Activated CD4-positive, alpha-beta T cell treated with anti-CD3 and anti-CD28 coated beads, Interleukin-2, amount 10 ng/mL, durations not matched to agents 7 days and 5 days (primary cell): ENCODE measurements around the gene ANXA9. TPM values are rescaled to one million over a fixed set of nuclear protein-coding genes. Genes with fewer than 3 reads are reported as not detected.

Experiments
- CTCF ChIA-PET: fragments of 350-600 bp; sonication (Branson Sonifier 250); formaldehyde crosslinking; loops from one replicate; lab custom pipeline; 2021; ENCODE audit warnings: antibody characterized with exemption; lab: Charles Lee
- POLR2A ChIA-PET: fragments of 350-600 bp; sonication (Branson Sonifier 250); formaldehyde crosslinking; loops from one replicate; lab custom pipeline; 2021; ENCODE audit warnings: antibody characterized with exemption; lab: Charles Lee
- DNase-seq: peaks from one replicate; pipeline ENCODE4 v3.0.0-alpha.2; 2020
- H3K27ac Mint-ChIP-seq: one replicate; pipeline ENCODE4 v1.8.0; 2021; ENCODE audit warnings: mild to moderate bottlenecking, moderate library complexity, mixed read lengths
- H3K27me3 Mint-ChIP-seq: one replicate; pipeline ENCODE4 v1.8.0; 2021; ENCODE audit warnings: mixed read lengths
- H3K36me3 Mint-ChIP-seq: one replicate; pipeline ENCODE4 v1.8.0; 2021; ENCODE audit warnings: low read depth, mixed read lengths
- H3K4me1 Mint-ChIP-seq: one replicate; pipeline ENCODE4 v1.8.0; 2021; ENCODE audit warnings: mixed read lengths
- H3K4me3 Mint-ChIP-seq: one replicate; pipeline ENCODE4 v1.8.0; 2021; ENCODE audit warnings: mild to moderate bottlenecking, moderate library complexity, mixed read lengths
- H3K9me3 Mint-ChIP-seq: one replicate; pipeline ENCODE4 v1.8.0; 2021; ENCODE audit warnings: mixed read lengths
- total RNA-seq, 2 experiments: library from RNA; stranded (reverse); gene quantifications; one replicate each; pipeline ENCODE4 v1.2.3, GENCODE V29; 2021

The ANXA9 gene
- total RNA-seq, 2 experiments from 2014 or later: 0.10 TPM; not detected in 1

DNA sequence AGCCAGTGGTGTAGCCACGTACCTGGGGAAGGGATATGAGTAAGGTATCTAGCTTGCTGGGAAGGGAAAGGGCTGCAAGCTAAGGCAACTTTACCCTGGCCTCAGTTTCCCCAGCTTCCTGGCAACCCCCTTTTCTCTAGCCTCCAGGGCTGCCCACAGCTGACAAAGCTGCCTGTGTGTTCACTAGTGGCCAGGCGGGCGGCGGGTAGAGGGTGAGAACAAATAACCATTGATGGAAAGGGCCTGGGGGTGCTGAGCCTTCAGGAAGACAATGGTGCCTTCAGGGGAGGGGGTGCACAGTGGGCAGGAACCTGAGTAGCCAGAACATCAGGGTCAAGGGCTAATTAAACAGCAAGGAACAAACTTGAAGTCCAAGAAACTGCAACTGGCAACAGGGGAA lies 13.6 kb upstream of the ANXA9 start:
- ChIA-PET CTCF (no interaction called here), POLR2A (no interaction called here)
- Mint-ChIP-seq H3K27me3 (no peaks in the 10 kb centered on the region), H3K36me3 (peaks cover 59% of the 10 kb centered on the region), H3K27ac (no peak overlapping the region), H3K4me1 (peaks cover 37% of the 10 kb centered on the region), H3K4me3 (no peak overlapping the region), H3K9me3 (no peaks in the 10 kb centered on the region)
- no peak for DNase-seq

DNA sequence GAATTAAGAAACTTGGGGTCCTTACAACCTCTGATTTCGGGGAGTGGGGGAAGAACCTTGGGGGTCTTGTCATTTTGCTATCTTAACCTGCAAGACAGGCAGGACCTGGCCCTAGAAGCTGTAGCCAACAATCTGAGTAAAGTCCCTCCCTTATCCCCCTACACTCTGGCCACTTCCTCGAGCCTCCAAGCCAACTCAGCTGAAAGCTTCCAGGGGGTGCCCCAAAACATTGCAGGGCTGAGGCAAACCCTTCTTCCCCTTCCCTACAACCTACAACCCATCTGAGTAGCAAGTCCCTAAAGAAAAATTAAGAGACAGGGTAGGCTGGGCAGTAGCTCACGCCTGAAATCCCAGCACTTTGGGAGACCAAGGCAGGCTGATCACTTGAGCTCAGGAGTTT lies 12.5 kb upstream of the ANXA9 start:
- ChIA-PET POLR2A (no interaction called here), CTCF (interaction anchor here (0.6 to 2.4 kb wide), 7 partner anchors 12 to 752 kb away, joined by 3 to 11 read pairs (median 4); partner anchors contain the start of gene ANXA9)
- Mint-ChIP-seq H3K4me1 (peaks cover 39% of the 10 kb centered on the region), H3K36me3 (peaks cover 47% of the 10 kb centered on the region), H3K9me3 (no peaks in the 10 kb centered on the region), H3K27ac (no peak overlapping the region), H3K4me3 (no peak overlapping the region), H3K27me3 (no peaks in the 10 kb centered on the region)
- DNase-seq: no peak

DNA sequence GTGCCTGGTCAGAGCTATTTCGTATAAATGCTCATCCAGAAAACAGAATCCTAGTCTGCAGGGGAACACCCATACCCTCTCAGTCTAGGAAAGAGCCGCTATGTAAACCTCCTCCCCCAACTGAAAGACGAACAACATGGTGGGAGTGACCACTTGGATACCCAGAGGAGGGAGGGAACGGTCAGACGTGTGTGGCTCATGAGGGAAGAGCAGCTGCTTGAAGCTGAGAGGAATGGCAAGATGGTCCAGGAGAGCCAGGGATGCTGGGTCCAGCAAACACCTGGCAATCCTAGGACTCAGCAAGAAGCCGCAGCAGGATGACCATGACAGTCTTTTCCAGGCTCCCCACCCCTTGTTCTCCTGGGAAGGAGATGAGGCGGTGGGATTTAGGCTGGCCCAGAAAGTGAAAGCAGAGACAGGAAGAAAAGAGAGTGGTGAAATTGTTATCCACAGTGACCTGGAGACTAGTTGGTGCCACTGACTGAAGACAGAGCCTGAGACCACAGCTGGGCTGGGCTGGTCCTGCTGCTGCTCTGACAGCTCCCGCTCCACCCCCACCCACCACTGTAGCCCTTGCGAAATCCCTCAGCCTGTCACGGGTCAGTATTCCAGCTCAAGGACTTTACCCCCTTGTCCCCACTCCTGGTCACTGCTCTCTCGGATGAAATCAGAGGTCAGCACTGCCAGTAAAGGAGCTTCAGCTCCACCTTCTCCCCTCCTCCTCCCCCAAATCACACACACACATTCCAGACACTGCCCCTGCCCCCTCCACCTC lies 11.1 kb upstream of the ANXA9 start:
- H3K27ac Mint-ChIP-seq: peak overlapping the region; percentile 50
- no peak for DNase-seq
- ChIA-PET POLR2A (no interaction called here), CTCF (interaction anchor here (2.4 kb wide), 1 partner anchor 10 kb away, joined by 11 read pairs; the partner anchor contains the start of gene ANXA9)
- H3K4me1 Mint-ChIP-seq: peaks cover 44% of the 10 kb centered on the region
- H3K27me3 Mint-ChIP-seq: no peaks in the 10 kb centered on the region
- H3K9me3 Mint-ChIP-seq: no peaks in the 10 kb centered on the region
- no peak overlapping the region for H3K4me3 Mint-ChIP-seq
- H3K36me3 Mint-ChIP-seq: peaks cover 42% of the 10 kb centered on the region

DNA sequence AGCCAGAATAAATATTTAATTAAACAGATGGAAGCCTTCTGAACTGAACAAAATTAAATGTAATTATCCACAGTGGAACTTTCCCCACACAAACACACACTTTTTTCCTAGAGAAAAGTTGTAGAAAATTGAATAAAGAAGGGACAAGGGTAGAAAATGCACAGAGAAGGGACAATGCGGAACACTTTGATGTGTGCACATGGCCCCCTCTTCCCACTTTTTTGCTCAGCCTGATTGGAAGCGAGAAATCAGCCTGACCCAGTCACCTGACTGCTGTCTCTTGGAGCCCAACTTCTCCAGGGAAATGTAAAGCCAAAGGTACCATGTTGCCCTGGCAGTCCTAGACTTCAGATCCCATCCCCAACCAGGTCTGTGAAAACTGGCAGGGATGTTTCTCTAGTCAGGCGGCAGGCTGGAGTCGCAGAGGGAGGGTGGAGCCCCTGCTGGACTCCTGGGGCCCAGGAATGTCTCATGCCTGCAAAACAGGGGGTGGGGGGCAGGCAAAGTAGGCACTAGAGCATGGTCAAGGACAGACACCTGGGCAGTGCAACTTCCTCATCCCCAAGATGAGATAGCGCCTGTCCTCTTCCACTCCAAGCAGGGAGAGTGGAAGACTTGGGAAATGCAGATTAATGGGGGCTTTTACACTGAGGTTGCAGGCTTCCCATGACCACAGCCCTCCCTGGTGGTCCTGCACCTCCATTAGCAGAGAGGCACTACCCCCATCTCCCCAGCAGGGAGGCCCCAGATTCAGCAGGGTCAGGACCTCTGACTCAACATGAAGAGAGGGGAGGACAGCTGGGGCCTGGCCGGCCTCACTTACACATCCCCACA lies 10.3 kb upstream of the ANXA9 start:
- no peak for DNase-seq
- H3K4me1 Mint-ChIP-seq: peaks cover 52% of the 10 kb centered on the region

DNA sequence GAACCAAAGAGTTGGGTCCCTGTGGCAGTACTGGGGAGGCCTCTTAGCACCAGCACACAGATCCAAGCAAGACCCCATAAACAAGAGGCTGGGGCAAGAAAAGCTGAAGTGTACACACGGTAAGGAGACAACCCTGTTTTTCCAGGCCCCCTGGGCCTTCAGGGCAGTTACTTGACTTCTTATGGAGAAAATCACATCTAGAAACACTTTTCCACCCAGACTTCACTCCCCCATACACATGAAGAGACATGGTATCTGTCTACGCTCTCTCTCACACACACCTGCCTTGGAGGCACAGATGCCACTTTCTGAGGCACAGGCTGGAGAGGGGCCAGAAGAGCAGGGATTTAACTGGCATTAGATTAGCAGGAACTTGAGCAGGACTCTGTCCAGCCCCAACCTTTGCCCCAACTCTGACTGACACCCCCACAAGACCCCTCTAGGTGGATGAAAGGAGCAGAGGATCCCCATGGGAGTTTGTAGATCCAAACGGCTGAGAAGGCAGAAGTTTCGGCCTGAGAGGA lies 9.6 kb upstream of the ANXA9 start:
- peaks cover 59% of the 10 kb centered on the region for H3K4me1 Mint-ChIP-seq
- H3K36me3 Mint-ChIP-seq: peaks cover 29% of the 10 kb centered on the region
- CTCF ChIA-PET: interaction anchor here (1.7 kb wide), 1 partner anchor 10 kb away, joined by 3 read pairs; the partner anchor contains the start of gene ANXA9
- H3K27me3 Mint-ChIP-seq: no peaks in the 10 kb centered on the region
- peak overlapping the region; percentile 88 for H3K27ac Mint-ChIP-seq
- peak overlapping the region; percentile 86 for H3K4me3 Mint-ChIP-seq
- POLR2A ChIA-PET: no interaction called here
- no peak for DNase-seq
- no peaks in the 10 kb centered on the region for H3K9me3 Mint-ChIP-seq

More for the DNA sequence above, 10.3 kb upstream of the ANXA9 start:
- Mint-ChIP-seq H3K9me3 (no peaks in the 10 kb centered on the region), H3K36me3 (peaks cover 35% of the 10 kb centered on the region), H3K4me3 (peak overlapping the region; percentile 86), H3K27ac (peak overlapping the region; percentile 88), H3K27me3 (no peaks in the 10 kb centered on the region)
- POLR2A ChIA-PET: no interaction called here
- CTCF ChIA-PET: no interaction called here

DNA sequence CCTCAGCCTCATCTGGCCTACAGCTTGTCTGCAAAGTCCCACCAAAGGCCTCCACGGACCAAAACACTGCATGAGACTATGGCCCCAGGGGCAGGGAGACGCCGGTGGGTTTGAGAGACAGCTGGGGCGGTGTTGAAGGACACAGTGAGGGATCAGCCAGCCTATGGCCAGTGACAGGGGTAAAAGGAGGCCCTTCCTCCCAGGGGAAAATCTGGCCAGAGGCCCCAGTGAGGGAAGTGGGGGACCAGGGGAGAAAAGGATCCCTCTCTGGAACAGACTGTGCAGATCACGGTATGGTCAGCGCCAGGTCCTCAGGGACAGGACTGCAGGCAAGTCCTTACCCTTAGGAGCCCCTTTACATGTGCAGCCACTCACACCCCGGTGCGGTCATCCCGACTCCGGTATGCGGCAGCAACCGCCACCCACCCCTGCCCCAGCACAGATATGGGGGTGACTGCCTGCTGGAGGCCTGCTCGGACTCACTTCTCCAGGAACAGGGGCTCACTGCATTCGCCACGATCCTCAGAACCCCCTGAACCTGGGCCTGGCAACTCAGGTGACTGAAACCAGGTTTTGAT lies 8.7 kb upstream of the ANXA9 start:
- Mint-ChIP-seq H3K4me1 (peaks cover 66% of the 10 kb centered on the region), H3K9me3 (no peaks in the 10 kb centered on the region), H3K4me3 (peak overlapping the region; percentile 86), H3K36me3 (peaks cover 21% of the 10 kb centered on the region), H3K27me3 (no peaks in the 10 kb centered on the region), H3K27ac (peak overlapping the region; percentile 88)
- CTCF ChIA-PET: interaction anchor here (0.9 to 1.7 kb wide), 5 partner anchors 9 to 224 kb away, joined by 3 to 5 read pairs (median 3); partner anchors contain the start of gene ANXA9
- POLR2A ChIA-PET: interaction anchor here (0.9 to 1.2 kb wide), 3 partner anchors 23 to 34 kb away, joined by 3 read pairs; partner anchors contain the start of gene MINDY1
- DNase-seq: no peak

DNA sequence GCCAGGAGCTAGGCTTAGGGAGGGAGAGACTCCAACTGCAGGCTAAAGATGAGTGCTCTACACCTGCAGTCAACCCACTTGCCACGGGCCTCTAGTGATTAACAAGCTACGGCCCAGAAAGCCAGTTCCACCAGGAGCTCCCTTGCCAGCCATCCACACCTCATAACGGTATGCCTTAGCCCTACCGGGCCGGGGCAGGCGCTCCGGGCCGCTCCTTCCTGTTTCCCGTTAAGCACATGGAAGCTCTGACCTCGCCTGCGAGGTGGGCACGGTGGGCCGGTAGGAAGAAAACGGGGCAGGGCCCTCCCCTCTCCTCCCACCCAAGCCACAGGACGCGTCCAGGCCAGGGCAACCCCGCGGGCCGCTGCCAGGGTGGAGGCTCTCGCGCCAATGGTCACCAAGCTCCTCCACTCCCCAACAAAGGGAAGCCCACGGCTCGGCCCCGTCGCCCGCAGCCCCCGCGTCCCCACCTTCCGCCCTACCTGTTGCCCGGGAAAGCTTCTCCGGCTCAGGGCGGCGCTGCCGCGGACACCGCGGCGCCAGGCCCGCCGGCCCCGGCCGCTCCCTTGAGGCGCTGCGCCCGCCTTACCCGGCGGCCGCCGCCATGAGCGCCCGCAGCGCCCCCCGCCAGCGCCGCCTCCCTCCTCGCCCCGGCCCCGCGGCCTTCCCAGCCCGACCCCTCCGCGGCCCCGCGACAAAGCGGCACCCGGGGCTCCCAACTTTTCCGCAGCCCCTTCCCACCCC lies 8.1 kb upstream of the ANXA9 start:
- no peaks in the 10 kb centered on the region for H3K9me3 Mint-ChIP-seq
- POLR2A ChIA-PET: interaction anchor here (0.9 to 1.2 kb wide), 3 partner anchors 22 to 33 kb away, joined by 3 read pairs; partner anchors contain the start of gene MINDY1
- H3K27me3 Mint-ChIP-seq: no peaks in the 10 kb centered on the region
- H3K4me3 Mint-ChIP-seq: peak overlapping the region; percentile 86
- peak overlapping the region; percentile 88 for H3K27ac Mint-ChIP-seq
- peak; percentile 39 for DNase-seq
- peaks cover 70% of the 10 kb centered on the region for H3K4me1 Mint-ChIP-seq
- H3K36me3 Mint-ChIP-seq: peaks cover 18% of the 10 kb centered on the region
- CTCF ChIA-PET: interaction anchor here (0.6 to 1.7 kb wide), 7 partner anchors 8 to 787 kb away, joined by 3 to 5 read pairs (median 3); partner anchors contain the start of gene ANXA9

DNA sequence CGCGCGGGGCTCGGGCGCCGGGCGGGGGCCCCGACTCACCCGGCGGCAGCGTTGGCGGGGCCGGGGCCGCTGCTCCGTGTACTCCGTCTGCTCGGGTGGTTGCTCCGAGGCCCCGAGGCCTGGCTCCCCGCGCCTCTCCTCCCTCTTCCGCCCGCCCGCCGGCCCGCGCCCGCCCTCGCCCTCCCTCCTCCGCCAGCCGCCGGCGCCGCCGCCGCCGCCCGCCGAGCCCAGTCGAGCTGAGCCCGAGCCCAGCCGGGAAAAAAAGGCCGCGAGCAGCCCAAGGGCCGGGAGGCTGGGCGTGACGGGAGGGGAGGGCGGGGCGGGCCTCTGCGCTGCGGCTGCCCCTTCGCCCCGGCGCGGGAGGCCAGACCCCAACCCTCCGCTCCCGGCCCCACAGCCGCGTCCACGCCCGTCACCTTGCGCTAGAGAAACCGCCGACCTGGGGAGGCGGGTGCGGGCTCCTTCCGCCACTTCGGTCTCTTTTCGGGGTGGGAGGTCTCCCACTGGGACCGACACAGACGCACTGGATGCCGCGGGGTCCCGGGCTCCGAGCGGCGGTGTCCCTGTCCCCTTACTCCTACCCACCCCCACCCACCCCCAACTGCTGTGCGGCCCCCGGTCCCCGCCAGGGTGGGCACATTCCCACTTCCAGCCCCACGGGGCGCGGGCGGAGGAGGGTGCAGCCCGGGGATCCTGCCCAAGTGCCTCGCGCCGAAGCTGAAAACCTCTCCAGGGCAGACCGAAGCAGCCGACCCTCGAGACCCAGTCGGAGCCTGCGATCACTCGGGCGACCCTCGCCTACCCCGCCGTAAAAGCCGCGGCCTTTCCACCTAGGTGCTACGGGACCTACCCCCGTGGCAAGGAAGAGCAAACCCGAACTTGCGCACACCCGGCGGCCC lies 7.3 kb upstream of the ANXA9 start, which contains the start of gene CERS2:
TSS of gene CERS2 (minus strand) at position 256 of the 899 bp plus-strand sequence. CDS start 5,745 bp downstream, outside the sequence.
- DNase-seq: peak; percentile 77
- H3K36me3 Mint-ChIP-seq: peaks cover 18% of the 10 kb centered on the region
- H3K9me3 Mint-ChIP-seq: no peaks in the 10 kb centered on the region
- H3K4me1 Mint-ChIP-seq: peaks cover 76% of the 10 kb centered on the region
- H3K4me3 Mint-ChIP-seq: peak within 1 kb of the TSS; percentile 86
- CTCF ChIA-PET: interaction anchor here (1.3 to 2.3 kb wide), 3 partner anchors 10 to 31 kb away, joined by 3 to 6 read pairs (median 4); no protein-coding TSS in a partner anchor
- H3K27me3 Mint-ChIP-seq: no peaks in the 10 kb centered on the region
- POLR2A ChIA-PET: no interaction called here
- peak within 1 kb of the TSS; percentile 88 for H3K27ac Mint-ChIP-seq

DNA sequence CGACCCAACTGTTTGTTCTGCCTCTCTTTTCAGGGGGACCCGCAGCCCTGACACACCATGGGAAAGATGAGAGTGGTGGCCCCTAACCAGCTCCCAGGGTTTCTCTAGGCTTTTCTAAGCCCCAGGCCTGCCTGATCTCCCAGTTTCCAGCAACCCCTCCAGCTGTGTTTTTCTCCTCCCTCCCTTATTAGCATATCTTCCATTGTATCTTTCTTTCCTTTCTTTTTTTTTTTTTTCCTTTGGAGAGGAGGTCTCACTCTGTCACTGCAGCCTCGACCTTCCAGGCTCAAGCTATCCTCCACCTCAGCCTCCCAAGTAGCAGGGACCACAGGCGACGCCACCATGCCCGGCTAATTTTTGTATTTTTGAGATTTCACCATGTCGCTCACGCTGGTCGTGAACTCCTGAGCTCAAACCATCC lies 5.7 kb upstream of the ANXA9 start:
- POLR2A ChIA-PET: interaction anchor here (0.6 kb wide), 1 partner anchor 317 kb away, joined by 3 read pairs; no protein-coding TSS in a partner anchor
- CTCF ChIA-PET: interaction anchor here (0.6 to 7.9 kb wide), 11 partner anchors 8 to 415 kb away, joined by 3 to 61 read pairs (median 4); partner anchors contain the start of gene MINDY1
- peaks cover 64% of the 10 kb centered on the region for H3K4me1 Mint-ChIP-seq

DNA sequence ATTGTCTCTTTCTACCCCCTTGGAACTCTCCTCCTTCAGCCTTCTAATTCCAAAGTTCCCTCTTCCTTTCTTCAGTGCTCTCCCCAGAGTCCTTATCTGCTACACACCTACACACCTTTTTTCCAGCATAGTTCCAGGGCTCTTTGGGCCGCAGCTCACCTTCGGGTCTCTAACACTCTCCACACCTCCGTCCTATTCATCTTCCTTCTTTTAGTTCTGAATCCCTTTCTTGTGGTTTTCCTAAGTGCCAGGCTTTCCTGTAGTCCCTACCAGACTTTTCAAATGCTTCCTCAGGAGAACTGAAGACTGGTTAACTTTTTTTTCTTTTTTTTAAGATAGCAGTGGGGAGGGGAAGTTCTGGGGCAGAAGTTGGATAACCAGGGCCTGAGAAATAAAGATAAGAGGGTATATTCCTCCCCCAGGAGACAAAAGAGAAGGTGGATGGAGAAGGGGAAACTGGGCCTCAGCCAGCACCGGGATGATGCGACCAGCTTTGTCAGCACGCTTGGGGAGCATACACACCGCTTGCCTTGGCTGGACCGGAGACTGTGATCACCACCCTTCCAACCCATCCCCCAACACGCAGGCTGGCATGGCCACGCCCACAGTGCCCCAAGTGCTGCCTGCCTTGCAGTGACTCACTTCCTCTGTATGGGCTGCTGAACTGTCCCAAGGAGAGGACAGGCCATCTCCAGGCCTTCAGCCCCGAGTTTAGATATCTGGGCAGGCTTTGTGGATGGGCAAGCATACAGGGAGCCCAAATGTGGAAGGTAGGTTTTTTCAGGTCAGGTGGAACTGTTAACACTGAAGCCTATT lies 5.0 kb upstream of the ANXA9 start:
- H3K4me3 Mint-ChIP-seq: peak overlapping the region; percentile 35
- POLR2A ChIA-PET: no interaction called here
- H3K27ac Mint-ChIP-seq: peak overlapping the region; percentile 78
- H3K36me3 Mint-ChIP-seq: peaks cover 12% of the 10 kb centered on the region
- peaks cover 57% of the 10 kb centered on the region for H3K4me1 Mint-ChIP-seq
- H3K27me3 Mint-ChIP-seq: no peaks in the 10 kb centered on the region
- no peaks in the 10 kb centered on the region for H3K9me3 Mint-ChIP-seq
- CTCF ChIA-PET: interaction anchor here (0.6 to 7.9 kb wide), 8 partner anchors 8 to 416 kb away, joined by 3 to 61 read pairs (median 4); no protein-coding TSS in a partner anchor
- DNase-seq: peak; percentile 67

More for the DNA sequence above, 5.7 kb upstream of the ANXA9 start:
- peaks cover 15% of the 10 kb centered on the region for H3K36me3 Mint-ChIP-seq
- peak overlapping the region; percentile 78 for H3K4me3 Mint-ChIP-seq
- DNase-seq: no peak
- H3K27me3 Mint-ChIP-seq: no peaks in the 10 kb centered on the region
- peak overlapping the region; percentile 74 for H3K27ac Mint-ChIP-seq
- H3K9me3 Mint-ChIP-seq: no peaks in the 10 kb centered on the region
